ENCODE measurements around the gene P3H3.
A peak's percentile ranks its signal among the peaks of the same experiment; 100 is the strongest.

DNA sequence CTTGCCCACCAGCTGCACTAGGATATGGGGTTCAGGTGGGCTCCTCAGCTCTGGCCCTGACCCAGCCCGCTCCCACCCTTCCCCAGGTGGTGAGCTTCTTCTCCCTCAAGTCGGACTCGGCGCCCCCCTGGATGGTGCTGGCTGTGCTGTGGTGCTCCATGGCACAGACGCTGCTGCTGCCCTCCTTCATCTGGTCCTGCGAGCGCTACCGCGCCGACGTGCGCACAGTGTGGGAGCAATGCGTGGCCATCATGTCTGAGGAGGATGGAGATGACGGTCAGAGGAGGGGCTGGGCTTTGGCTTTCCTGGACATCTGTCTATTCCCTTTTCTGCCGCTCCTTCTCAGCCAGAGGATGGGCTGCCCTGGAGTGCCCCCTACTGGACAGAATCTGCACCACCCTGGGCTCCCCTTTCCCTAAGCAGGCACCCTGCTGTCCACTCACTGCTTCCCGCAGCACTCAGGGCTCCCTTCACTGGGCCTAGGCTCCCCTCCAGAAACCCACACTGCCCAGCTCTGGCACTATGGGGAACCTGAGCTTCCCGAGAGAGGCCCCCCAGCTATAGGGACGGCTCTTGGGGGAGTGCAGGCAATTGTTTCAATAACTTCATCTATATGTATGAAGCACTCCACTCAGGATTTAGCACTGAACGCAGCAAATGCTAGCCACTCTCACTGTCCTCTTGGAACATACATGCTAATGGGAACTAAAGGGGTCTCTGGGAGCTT, 2.6 kb upstream of the P3H3 start:
- TF ChIP-seq, protein P1, sequence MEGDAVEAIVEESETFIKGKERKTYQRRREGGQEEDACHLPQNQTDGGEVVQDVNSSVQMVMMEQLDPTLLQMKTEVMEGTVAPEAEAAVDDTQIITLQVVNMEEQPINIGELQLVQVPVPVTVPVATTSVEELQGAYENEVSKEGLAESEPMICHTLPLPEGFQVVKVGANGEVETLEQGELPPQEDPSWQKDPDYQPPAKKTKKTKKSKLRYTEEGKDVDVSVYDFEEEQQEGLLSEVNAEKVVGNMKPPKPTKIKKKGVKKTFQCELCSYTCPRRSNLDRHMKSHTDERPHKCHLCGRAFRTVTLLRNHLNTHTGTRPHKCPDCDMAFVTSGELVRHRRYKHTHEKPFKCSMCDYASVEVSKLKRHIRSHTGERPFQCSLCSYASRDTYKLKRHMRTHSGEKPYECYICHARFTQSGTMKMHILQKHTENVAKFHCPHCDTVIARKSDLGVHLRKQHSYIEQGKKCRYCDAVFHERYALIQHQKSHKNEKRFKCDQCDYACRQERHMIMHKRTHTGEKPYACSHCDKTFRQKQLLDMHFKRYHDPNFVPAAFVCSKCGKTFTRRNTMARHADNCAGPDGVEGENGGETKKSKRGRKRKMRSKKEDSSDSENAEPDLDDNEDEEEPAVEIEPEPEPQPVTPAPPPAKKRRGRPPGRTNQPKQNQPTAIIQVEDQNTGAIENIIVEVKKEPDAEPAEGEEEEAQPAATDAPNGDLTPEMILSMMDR (IDR thresholded peaks at IDR 0.05; ENCODE audit: low read depth, low read length): peak; percentile 82
- no peak for TF ChIP-seq EZH2phosphoT487 (IDR thresholded peaks at IDR 0.05; ENCODE audit: low read depth)

All from OCI-LY3 (cell line).